ENCODE measurements around the gene FCRLB. TPM values are rescaled to one million over a fixed set of nuclear protein-coding genes. Genes with fewer than 3 reads are reported as not detected.

FCRLB gene
- total and polyA plus RNA-seq, 2 of the 13 experiments (the other 11 are each of a cell fraction or from before 2014, with no cell fraction given): 0.08 to 0.11 TPM

DNA sequence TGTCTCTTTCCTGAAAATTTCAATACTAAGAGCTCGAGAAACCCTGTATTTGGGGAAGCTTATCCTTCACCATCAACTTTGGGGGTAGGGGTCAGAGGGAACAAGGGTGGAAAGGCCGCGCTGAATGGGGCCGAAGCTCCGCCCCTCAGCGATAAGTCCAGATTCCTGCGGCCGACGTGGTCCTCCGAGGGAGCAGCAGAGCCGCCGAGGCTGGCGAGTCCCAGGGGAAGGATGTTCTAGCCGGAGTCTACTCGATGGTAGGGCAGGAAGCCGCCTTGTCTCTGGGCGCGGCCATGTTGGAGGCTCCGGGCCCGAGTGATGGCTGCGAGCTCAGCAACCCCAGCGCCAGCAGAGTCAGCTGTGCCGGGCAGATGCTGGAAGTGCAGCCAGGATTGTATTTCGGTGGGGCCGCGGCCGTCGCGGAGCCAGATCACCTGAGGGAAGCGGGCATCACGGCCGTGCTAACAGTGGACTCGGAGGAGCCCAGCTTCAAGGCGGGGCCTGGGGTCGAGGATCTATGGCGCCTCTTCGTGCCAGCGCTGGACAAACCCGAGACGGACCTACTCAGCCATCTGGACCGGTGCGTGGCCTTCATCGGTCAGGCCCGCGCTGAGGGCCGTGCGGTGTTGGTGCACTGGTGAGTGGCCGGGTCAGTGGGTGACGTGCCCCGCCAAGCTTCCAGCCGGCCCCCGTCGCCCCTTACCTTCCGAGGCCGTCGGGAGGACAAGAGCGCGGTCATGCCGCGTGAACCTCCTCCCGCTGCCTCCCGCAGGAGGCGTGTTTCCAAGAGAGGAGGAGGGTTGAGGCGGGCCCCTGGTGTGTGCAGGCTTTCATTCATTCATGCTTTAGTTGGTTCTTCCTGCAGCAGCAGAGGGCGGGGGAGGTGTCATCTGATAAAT, 28.4 kb downstream of the FCRLB start, which contains the start of gene DUSP12 (continued):
- 0 out of 2 replicates have a peak, but pooled peaks have one; percentile 4 for TF ChIP-seq GLI4 (CRISPR knock-in tag; IDR thresholded peaks at IDR 0.05; ENCODE audit: borderline replicate concordance)
- TF ChIP-seq HES4 (CRISPR knock-in tag; IDR thresholded peaks at IDR 0.05; ENCODE audit: borderline replicate concordance): peak; percentile 81; the same call in 1 of the 2 replicates
- TF ChIP-seq, protein P1, sequence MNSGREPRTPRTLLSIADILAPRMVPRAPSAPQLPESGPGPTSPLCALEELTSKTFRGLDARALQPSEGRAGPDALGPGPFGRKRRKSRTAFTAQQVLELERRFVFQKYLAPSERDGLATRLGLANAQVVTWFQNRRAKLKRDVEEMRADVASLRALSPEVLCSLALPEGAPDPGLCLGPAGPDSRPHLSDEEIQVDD (CRISPR knock-in tag; IDR thresholded peaks at IDR 0.05; ENCODE audit: borderline replicate concordance): 0 out of 2 replicates have a peak, but pooled peaks have one; percentile 51
- TF ChIP-seq POLR2A (IDR thresholded peaks at IDR 0.05; ENCODE audit: insufficient read depth in 1 of 2, low read depth in 2 of 2, low read length in 2 of 2): peak; percentile 84 to 90
- TF ChIP-seq, protein P2, sequence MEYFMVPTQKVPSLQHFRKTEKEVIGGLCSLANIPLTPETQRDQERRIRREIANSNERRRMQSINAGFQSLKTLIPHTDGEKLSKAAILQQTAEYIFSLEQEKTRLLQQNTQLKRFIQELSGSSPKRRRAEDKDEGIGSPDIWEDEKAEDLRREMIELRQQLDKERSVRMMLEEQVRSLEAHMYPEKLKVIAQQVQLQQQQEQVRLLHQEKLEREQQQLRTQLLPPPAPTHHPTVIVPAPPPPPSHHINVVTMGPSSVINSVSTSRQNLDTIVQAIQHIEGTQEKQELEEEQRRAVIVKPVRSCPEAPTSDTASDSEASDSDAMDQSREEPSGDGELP (IDR thresholded peaks at IDR 0.05; ENCODE audit: borderline replicate concordance, low read depth): peak; percentile 55; the same call in 1 of the 2 replicates
- peak; percentile 69 for TF ChIP-seq AKAP8 (CRISPR knock-in tag; IDR thresholded peaks at IDR 0.05)
- no peak for TF ChIP-seq SNRNP70 (IDR thresholded peaks at IDR 0.05; ENCODE audit: low read depth, low read length)
- TF ChIP-seq NR2F2 (IDR thresholded peaks at IDR 0.05; ENCODE audit: borderline replicate concordance, low read depth): peak; percentile 26; the same call in 1 of the 2 replicates
- TF ChIP-seq ZFX (CRISPR knock-in tag; IDR thresholded peaks at IDR 0.05; ENCODE audit: low read depth): peak; percentile 96
- no peak for TF ChIP-seq ZBTB42 (CRISPR knock-in tag; IDR thresholded peaks at IDR 0.05)
- TF ChIP-seq GABPA (IDR thresholded peaks at IDR 0.05; ENCODE audit: low read depth, low read length): peak; percentile 52
- peak; percentile 86 for TF ChIP-seq GABPA (CRISPR knock-in tag; IDR thresholded peaks at IDR 0.05; ENCODE audit: low read depth)
- TF ChIP-seq HOXA3 (CRISPR knock-in tag; IDR thresholded peaks at IDR 0.05): peak; percentile 82
- TF ChIP-seq CHD4 (IDR thresholded peaks at IDR 0.05; ENCODE audit: borderline replicate concordance, low read length): no peak
- TF ChIP-seq KMT2B (CRISPR knock-in tag; IDR thresholded peaks at IDR 0.05): peak; percentile 83
- peak; percentile 98 for TF ChIP-seq PHF8 (CRISPR knock-in tag; IDR thresholded peaks at IDR 0.05)
- TF ChIP-seq ZZZ3 (CRISPR knock-in tag; IDR thresholded peaks at IDR 0.05; ENCODE audit: borderline replicate concordance): peak; percentile 41
- TF ChIP-seq MAF1 (CRISPR knock-in tag; IDR thresholded peaks at IDR 0.05; ENCODE audit: borderline replicate concordance): no peak
- peak; percentile 64 for TF ChIP-seq CBFB (CRISPR knock-in tag; IDR thresholded peaks at IDR 0.05)
- TF ChIP-seq ZMAT3 (CRISPR knock-in tag; conservative IDR thresholded peaks at IDR 0.05): no peak
- TF ChIP-seq, protein P3, sequence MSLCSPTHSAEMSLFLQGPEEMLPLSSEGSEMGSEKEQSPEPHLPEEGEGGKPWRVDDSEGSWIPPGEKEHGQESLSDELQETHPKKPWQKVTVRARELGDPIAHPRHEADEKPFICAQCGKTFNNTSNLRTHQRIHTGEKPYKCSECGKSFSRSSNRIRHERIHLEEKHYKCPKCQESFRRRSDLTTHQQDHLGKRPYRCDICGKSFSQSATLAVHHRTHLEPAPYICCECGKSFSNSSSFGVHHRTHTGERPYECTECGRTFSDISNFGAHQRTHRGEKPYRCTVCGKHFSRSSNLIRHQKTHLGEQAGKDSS (CRISPR knock-in tag; IDR thresholded peaks at IDR 0.05; ENCODE audit: borderline replicate concordance, low read depth): peak; percentile 35; the same call in 1 of the 2 replicates
- peak; percentile 92 for TF ChIP-seq KAT8 (CRISPR knock-in tag; IDR thresholded peaks at IDR 0.05)
- TF ChIP-seq, protein P4, sequence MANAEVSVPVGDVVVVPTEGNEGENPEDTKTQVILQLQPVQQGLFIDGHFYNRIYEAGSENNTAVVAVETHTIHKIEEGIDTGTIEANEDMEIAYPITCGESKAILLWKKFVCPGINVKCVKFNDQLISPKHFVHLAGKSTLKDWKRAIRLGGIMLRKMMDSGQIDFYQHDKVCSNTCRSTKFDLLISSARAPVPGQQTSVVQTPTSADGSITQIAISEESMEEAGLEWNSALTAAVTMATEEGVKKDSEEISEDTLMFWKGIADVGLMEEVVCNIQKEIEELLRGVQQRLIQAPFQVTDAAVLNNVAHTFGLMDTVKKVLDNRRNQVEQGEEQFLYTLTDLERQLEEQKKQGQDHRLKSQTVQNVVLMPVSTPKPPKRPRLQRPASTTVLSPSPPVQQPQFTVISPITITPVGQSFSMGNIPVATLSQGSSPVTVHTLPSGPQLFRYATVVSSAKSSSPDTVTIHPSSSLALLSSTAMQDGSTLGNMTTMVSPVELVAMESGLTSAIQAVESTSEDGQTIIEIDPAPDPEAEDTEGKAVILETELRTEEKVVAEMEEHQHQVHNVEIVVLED (CRISPR knock-in tag; IDR thresholded peaks at IDR 0.05; ENCODE audit: borderline replicate concordance): peak; percentile 41; the same call in 1 of the 2 replicates
- no peak; the same call in 1 of the 2 replicates for TF ChIP-seq NFKBIZ (CRISPR knock-in tag; IDR thresholded peaks at IDR 0.05)

Data from HepG2 (cell line).